Ishikawa (cell line): ENCODE results near the gene SRSF7.

Experiments
- EP300 ChIP-seq: IDR thresholded peaks from 2 replicates; pipeline ENCODE4 v1.6.1; 2012; ENCODE audit warnings: borderline replicate concordance
- TAF1 ChIP-seq: IDR thresholded peaks from 2 replicates; pipeline ENCODE4 v1.6.1; 2012; ENCODE audit warnings: low read depth, mild to moderate bottlenecking

DNA sequence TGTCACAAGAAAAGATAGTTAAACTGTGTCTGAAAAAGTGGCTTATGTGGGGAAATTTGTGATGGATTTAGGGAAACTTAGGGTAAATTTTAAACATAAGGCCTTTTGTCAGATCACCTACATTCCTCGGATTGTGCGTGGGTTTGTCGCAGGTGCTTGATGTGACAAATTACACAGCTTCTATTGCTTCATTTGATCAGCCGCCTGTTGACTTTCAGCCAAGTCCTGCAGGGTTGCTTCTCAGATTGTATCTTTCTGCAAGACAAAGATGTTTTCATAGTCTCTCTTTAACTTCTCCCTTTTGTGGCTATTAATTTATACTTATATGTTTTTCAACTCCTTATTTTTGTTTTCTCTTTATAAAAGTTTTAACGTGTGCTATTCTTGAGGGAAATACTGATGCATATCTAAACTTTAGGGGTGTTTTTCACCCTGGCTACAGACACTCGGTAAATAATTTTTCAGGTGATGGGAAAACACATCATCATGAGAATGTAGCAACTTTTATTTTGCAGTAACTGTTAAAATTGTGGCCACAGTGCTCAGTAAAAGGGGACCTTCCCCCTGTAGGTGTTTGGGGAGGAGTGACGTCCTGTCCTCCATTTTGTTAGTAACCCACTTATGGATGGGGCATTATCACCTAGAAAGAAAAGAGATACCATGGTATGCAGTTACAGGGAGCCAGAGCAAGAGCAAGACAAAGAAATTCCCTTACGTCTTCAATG is 53.9 kb downstream of the SRSF7 start:
- TF ChIP-seq EP300 (no peak), TAF1 (no peak)
